Measurements from ENCODE around the gene CCDC136.

DNA sequence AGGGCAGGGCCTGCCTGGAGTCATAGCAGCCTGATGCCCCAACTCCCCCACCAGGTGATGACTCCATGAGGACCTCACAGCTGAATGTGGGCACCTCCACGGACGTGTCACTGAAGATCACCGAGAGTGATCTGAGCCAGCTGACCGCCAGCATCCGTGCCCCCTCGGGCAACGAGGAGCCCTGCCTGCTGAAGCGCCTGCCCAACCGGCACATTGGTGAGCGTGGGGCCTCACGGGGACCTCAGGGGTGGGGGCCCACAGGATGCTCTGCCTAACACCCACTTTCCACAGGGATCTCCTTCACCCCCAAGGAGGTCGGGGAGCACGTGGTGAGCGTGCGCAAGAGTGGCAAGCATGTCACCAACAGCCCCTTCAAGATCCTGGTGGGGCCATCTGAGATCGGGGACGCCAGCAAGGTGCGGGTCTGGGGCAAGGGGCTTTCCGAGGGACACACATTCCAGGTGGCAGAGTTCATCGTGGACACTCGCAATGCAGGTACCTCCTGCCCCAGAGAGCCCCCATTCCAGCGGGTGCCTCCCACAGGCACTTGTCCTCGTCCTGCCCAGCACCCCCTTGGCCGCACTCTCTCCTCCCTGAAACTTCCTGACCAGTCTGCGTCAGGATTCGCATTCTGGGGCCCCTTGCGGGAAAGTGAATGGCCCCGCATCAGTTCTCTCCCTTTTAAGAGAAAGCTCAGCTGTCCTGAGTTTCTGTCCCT is 60.9 kb downstream of the CCDC136 start:
- TF ChIP-seq JUND (IDR thresholded peaks at IDR 0.05) (no peak), YY1 (IDR thresholded peaks at IDR 0.05; ENCODE audit: low read depth) (no peak), RCOR1 (IDR thresholded peaks at IDR 0.05; ENCODE audit: low read length) (no peak), CHD2 (IDR thresholded peaks at IDR 0.05; ENCODE audit: low read length, partially characterized antibody) (no peak), FOXJ3 (CRISPR knock-in tag; IDR thresholded peaks at IDR 0.05) (no peak), FOSL2 (IDR thresholded peaks at IDR 0.05; ENCODE audit: borderline replicate concordance, low read depth) (no peak), POLR2AphosphoS5 (IDR thresholded peaks at IDR 0.05; ENCODE audit: low read depth, low read length) (no peak)
- TF ChIP-seq, protein P1, sequence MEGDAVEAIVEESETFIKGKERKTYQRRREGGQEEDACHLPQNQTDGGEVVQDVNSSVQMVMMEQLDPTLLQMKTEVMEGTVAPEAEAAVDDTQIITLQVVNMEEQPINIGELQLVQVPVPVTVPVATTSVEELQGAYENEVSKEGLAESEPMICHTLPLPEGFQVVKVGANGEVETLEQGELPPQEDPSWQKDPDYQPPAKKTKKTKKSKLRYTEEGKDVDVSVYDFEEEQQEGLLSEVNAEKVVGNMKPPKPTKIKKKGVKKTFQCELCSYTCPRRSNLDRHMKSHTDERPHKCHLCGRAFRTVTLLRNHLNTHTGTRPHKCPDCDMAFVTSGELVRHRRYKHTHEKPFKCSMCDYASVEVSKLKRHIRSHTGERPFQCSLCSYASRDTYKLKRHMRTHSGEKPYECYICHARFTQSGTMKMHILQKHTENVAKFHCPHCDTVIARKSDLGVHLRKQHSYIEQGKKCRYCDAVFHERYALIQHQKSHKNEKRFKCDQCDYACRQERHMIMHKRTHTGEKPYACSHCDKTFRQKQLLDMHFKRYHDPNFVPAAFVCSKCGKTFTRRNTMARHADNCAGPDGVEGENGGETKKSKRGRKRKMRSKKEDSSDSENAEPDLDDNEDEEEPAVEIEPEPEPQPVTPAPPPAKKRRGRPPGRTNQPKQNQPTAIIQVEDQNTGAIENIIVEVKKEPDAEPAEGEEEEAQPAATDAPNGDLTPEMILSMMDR (IDR thresholded peaks at IDR 0.05), result no peak
- TF ChIP-seq, protein P2, sequence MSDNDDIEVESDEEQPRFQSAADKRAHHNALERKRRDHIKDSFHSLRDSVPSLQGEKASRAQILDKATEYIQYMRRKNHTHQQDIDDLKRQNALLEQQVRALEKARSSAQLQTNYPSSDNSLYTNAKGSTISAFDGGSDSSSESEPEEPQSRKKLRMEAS (IDR thresholded peaks at IDR 0.05; ENCODE audit: low read depth), result no peak
- TF ChIP-seq, protein P3, sequence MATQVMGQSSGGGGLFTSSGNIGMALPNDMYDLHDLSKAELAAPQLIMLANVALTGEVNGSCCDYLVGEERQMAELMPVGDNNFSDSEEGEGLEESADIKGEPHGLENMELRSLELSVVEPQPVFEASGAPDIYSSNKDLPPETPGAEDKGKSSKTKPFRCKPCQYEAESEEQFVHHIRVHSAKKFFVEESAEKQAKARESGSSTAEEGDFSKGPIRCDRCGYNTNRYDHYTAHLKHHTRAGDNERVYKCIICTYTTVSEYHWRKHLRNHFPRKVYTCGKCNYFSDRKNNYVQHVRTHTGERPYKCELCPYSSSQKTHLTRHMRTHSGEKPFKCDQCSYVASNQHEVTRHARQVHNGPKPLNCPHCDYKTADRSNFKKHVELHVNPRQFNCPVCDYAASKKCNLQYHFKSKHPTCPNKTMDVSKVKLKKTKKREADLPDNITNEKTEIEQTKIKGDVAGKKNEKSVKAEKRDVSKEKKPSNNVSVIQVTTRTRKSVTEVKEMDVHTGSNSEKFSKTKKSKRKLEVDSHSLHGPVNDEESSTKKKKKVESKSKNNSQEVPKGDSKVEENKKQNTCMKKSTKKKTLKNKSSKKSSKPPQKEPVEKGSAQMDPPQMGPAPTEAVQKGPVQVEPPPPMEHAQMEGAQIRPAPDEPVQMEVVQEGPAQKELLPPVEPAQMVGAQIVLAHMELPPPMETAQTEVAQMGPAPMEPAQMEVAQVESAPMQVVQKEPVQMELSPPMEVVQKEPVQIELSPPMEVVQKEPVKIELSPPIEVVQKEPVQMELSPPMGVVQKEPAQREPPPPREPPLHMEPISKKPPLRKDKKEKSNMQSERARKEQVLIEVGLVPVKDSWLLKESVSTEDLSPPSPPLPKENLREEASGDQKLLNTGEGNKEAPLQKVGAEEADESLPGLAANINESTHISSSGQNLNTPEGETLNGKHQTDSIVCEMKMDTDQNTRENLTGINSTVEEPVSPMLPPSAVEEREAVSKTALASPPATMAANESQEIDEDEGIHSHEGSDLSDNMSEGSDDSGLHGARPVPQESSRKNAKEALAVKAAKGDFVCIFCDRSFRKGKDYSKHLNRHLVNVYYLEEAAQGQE (IDR thresholded peaks at IDR 0.05; ENCODE audit: low read depth, low read length), result no peak
